AG09309 (cell line): ENCODE measurements around the gene ACTR8.

ENCODE experiments used
- DNase-seq: peaks from one replicate; pipeline ENCODE4 v3.0.0-alpha.2; 2010; ENCODE audit warnings: low read depth
- H3K4me3 ChIP-seq: 2 replicates; pipeline ENCODE4 v1.5.1; 2011; ENCODE audit warnings: mild to moderate bottlenecking, low read depth, low read length, moderate library complexity; ENCODE audit not compliant: control insufficient read depth
- CTCF ChIP-seq: IDR thresholded peaks from 2 replicates; pipeline ENCODE4 v1.5.1; 2011; ENCODE audit warnings: mild to moderate bottlenecking, low read depth, low read length, inconsistent platforms; ENCODE audit not compliant: insufficient read depth, control insufficient read depth; ENCODE audit errors: missing control alignments

The ACTR8 gene

GRCh38 chr3:53828581-53828980, 53.4 kb downstream of the ACTR8 start:
- DNase-seq: no peak
- TF ChIP-seq CTCF: no peak
- no peak overlapping the region for H3K4me3 ChIP-seq

- no peak for TF ChIP-seq CTCF
- no peak for DNase-seq
- no peak overlapping the region for H3K4me3 ChIP-seq
These were observed 55.9 kb downstream of the ACTR8 start for GRCh38 chr3:53826048-53826447.

GRCh38 chr3:53824795-53825194, 57.2 kb downstream of the ACTR8 start:
- DNase-seq: no peak
- TF ChIP-seq CTCF: no peak
- no peak overlapping the region for H3K4me3 ChIP-seq

GRCh38 chr3:53823956-53824657, 57.8 kb downstream of the ACTR8 start:
- no peak for TF ChIP-seq CTCF
- no peak for DNase-seq
- no peak overlapping the region for H3K4me3 ChIP-seq

- no peak overlapping the region for H3K4me3 ChIP-seq
- DNase-seq: no peak
- no peak for TF ChIP-seq CTCF
These were observed 58.7 kb downstream of the ACTR8 start for GRCh38 chr3:53823026-53823955.

- no peak for TF ChIP-seq CTCF
- no peak for DNase-seq
- no peak overlapping the region for H3K4me3 ChIP-seq
These were observed 59.6 kb downstream of the ACTR8 start for GRCh38 chr3:53822331-53822741.
